OCI-LY3 (cell line): ENCODE data around the gene TPSG1.
A peak's percentile ranks its signal among the peaks of the same experiment; 100 is the strongest.

Source experiments
- CTCF ChIP-seq: fragments of 200-600, 300-600 bp; sonication (generic); IDR thresholded peaks from 2 replicates; pipeline ENCODE4 v1.5.1; 2014; ENCODE audit warnings: antibody characterized with exemption, low read length, low read depth
- EZH2phosphoT487 ChIP-seq: fragments of 200-600 bp; shearing (Covaris generic); IDR thresholded peaks from 2 replicates; pipeline ENCODE4 v1.6.1; 2018; ENCODE audit warnings: antibody characterized with exemption, mixed run types, low read depth

DNA sequence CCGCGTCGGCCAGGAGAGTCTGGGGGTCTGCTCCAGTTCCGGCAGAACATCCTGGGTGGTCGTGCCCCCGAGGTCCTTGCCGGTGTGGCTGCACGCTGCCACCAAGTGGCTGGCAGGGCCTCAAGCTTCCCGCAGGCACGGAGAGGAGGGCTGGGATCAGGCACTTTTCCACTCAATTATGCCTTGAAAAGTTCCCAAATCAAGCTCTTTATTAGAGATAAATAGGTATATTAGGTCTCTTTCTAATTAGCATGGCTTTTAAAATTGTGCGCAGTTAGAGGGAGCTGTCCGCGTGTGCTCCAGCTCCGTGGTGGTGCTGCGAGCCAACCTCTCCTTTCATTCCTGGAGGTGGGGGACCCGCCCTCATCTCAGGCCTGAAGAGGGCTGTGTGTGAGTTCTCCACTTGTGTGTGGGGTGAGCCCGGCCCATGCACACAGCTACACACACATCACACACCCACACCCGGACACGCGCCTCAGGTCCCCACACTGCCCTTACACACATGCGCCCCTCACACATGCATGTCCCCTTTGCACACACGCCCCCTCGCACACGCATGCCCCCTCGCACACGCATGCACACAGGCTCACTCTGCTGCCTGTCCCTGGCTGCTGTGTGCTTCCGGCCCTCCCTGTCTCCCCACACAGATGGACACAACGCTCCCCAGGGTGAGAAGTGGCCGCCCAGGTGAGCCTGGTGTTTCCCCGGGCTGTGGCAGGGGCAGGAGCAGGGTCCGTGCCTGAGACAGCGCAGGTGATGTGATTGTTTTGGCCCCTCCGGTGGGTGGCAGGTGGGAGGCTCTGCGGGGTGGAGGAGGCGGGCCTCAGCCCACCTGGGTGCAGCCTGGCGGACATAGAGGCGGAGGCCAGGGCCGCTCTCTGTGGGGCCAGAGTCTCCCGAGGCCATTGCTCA is 43.4 kb downstream of the TPSG1 start:
- TF ChIP-seq CTCF (peak; percentile 22; the same call in 1 of the 2 replicates), EZH2phosphoT487 (no peak)
